Activated T-cell treated with anti-CD3 and anti-CD28 coated beads for 48 hours (primary cell): ENCODE results near the gene FOCAD.

Experiments
- DNase-seq: peaks from one replicate; pipeline ENCODE4 v3.0.0-alpha.2; 2020; ENCODE audit warnings: low read depth

FOCAD gene

DNA sequence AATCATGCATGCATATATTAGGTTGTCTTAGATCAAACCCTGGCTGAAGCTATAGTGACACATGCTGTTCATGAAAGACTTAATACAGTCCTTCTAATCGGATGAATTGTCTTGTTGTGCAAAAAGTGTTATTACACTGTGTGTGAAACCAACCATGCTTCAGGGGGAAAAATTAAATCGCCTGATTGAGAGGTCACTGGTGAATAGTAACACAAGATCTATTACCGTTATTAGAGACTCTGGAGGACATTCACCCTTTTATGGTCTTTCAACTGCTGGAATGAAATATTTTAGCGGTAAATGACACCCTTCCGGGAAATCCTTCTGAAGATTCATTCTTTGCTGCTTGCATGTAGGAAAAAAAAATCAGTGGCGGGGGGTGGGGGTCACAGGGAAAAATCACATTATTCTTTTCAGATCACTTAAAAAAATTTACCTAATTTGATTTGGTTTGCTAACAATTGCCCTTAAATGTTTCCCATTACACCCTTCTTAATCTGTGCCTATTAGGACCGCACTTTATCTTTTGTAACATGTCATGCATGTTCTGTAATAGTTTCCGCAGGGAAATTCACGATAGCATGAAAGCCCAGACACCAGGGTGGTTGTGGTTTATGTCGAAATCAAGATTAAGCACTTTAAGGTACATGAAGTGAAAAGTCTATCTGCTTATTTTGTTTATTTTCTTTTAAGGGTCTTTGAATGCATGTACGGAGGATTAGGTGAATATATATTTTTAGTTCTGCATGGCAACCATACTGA, 120.6 kb downstream of the FOCAD start:
- no peak for DNase-seq

GRCh38 chr9:20805766-20806165, 121.7 kb downstream of the FOCAD start:
- no peak for DNase-seq

- no peak for DNase-seq
Measured at GRCh38 chr9:20808002-20808401, 123.9 kb downstream of the FOCAD start.

DNA sequence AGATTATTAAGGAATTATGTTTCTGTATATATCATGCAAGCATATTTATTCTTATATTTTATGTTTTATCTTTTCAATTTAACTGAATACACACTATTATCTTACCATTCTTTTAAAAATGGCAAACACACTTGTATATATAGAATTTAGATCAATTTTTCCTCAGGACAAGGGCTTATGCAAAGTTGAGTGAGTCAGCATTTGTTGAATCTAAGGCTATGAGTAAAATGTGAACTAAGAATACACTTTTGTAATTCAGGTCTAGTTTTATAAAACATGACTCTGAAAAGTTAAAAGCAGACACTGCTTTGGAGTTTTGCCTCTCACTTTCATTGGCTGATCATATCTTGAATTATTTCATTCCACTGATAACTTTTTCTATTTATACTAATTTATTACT, 127.8 kb downstream of the FOCAD start:
- no peak for DNase-seq

- DNase-seq = no peak
Measured at GRCh38 chr9:20815923-20816703, 132.1 kb downstream of the FOCAD start.

GRCh38 chr9:20823051-20823450, 139.0 kb downstream of the FOCAD start:
- no peak for DNase-seq

GRCh38 chr9:20831028-20831427, 147.0 kb downstream of the FOCAD start:
- no peak for DNase-seq

GRCh38 chr9:20832775-20833174, 148.7 kb downstream of the FOCAD start:
- DNase-seq = no peak

DNA sequence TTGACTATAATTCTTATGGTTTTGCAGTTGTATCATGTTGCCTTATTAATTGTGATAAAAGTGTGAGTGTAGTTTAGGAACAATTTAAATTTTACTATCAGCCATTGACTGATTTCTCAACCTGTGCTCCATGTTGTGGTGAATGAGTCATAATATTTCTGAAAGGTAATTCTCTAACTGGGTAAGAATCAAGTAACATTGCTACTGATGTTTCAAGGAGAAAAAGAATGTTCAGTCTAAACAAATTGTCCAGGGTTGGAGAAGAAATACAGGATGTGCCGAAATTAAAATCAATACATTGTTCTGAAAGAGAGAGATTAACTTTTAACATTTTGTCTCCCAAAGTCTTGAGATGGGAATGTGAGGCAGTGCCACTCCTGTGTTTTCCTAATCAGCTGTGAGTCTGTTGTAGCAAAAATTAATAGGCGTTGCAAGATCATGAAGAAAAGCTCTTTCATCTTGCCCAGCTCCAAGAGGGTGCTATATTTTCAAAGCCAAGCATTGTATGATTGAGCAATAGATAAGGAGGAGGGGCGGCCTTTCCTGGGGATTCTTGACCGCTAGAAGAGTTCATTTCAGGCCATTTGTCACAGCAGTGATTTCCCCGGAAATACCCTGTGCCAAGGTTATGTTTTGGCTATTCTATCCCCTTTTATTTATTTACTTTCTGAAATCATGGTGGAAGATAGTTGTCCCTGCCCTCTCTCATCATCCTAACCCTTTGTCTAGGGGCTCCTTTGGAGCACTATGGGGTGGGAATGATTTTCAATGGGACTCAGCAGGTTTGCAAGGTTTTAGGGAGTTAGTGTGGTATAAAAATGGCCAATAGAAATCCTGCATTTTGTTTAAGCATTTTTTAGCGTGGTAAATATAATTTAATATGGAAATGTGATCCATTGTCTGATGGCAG, 151.6 kb downstream of the FOCAD start:
- DNase-seq = no peak

- DNase-seq = no peak
Measured at GRCh38 chr9:20837166-20837565, 153.1 kb downstream of the FOCAD start.

GRCh38 chr9:20838218-20838617, 154.2 kb downstream of the FOCAD start:
- DNase-seq = no peak

GRCh38 chr9:20844916-20845315, 160.9 kb downstream of the FOCAD start:
- DNase-seq = no peak

DNA sequence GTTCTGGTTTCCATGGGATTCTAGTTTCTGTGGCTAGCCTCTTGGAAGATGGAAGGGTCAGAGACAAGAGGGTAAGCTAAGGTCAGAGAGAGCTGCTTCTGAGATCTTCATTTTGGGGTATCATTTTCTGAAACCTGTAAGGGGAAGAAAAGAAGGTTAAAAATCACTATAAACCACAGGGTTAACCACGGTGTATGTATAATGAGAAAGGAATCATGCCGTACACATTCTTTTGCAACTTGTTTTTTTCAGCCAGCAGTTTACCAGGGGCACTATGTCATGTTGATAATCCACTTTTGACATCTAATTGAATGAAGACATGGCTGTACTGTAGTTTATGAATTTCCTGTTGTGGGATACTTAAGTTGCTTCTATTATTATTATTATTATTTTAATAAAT, 164.4 kb downstream of the FOCAD start:
- no peak for DNase-seq

DNA sequence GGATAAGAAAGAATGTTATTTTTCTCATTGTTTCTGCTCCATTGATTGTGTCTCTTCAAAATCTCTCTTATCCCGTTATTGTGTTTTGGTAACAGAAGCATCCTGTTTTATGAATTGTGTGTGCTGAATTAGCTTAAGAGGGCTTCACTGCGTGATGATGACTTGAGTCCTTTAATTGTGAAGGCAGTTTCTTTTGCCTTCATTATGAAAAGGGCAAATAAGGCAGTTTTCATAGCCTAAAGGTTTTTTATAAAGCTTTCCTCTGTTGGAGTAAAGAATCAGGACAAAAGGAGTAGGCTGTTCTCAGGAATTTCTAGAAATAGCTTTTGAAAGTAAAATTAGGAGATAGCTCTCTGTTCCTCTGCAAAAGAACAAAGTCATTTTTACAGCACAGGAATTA, 169.8 kb downstream of the FOCAD start:
- DNase-seq = no peak

- no peak for DNase-seq
Measured at GRCh38 chr9:20854444-20854843, 170.4 kb downstream of the FOCAD start.

DNA sequence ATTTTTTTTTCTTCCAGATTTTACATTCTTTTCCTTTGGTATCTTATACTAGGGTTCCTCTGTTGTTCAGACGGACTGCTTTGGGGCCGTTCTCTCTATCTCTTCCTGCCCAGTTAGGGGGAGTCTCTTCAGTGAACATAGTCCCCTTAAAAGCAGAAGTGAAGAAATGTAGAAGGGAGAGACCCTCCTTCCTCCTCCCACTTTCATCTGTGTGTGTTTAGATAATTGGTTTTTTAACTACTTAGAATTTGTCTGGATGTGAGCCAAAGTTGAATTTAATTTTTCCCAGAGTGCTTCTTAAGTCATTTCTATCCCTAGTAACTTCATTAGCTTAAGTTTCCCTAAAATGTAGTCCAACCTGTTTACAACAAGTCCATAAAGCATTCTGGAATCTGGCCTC, 179.9 kb downstream of the FOCAD start:
- no peak for DNase-seq

DNA sequence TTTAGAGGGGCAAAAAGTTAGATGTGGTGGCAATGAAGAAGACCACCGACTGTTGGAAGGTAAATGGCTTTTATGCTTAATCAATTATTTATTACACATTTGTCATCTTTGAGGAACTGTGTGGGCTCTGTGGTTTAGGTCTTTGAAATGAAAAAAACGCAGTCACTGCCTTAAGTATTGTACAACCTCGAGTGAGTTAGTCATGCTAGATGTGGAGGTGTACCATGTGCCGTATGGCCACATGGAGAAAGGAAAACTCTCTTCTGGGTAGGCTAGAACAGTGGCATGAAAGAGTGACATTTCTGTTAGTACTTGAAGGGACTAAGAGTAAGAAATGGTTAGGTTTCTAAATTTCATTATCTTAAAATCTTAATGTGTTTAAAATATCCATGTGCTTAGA, 181.3 kb downstream of the FOCAD start:
- DNase-seq = no peak

GRCh38 chr9:20870115-20870514, 186.1 kb downstream of the FOCAD start:
- DNase-seq = no peak

DNA sequence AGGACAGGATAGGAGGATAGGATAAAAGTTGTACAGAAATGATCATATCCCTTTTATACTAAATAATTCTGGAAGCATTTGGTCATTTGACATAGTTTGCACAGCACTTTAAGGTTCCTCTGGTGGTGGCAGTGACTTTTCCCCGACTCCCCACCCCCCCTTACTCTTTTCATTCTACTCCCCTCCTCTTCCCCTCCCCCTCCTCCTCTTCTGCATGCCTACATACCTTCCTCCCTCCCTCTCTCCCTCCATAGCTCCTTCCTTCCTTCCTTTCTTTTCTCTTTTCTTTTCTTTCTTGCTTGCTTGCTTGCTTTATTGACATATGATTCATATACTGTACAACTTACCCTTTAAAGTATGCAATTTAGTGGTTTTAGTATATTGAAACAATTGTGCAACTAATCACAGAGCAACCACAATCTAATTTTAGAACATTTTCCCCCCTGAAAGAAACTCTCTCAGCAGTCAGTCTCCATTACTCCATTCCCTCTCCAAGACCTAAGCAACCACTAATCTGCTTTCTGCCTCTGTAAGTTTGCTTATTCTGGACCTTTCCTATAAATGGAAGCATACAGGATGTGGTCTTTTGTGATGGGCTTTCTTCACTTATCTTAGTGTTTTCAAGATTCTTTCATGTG, 188.4 kb downstream of the FOCAD start:
- DNase-seq = no peak

GRCh38 chr9:20873240-20873865, 189.3 kb downstream of the FOCAD start:
- no peak for DNase-seq

- DNase-seq = no peak
Measured at GRCh38 chr9:20880271-20880670, 196.2 kb downstream of the FOCAD start.

DNA sequence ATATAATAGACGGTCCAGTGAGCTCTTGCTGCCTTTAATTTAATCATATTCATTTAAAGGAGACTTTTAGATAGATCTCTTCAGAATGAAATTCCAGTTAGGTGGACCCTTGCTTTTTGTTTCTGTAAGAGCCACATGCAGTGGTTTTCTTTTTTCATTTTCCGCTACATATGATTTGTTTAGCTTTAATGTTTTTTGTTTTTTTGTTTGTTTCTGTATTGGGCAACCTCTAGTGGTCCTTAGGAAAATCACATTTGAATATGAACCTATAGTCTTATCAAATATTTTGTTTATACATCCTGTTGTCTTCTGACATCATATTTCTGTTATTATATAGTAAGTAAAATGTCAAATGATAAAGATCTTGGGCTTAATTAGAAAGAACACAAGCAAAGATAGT, 196.6 kb downstream of the FOCAD start:
- DNase-seq = no peak
